BJ (cell line): Measurements from ENCODE around the gene LENG8. TPM values are rescaled to one million over a fixed set of nuclear protein-coding genes. Genes with fewer than 3 reads are reported as not detected.

Experiments used
- CTCF ChIA-PET: fragments of 350-600 bp; formaldehyde crosslinking; extraction: SDS; loops from one replicate; lab custom pipeline; 2021; ENCODE audit warnings: antibody characterized with exemption, inconsistent platforms; lab: Yijun Ruan, JAX
- POLR2A ChIA-PET: fragments of 300-600 bp; sonication (Branson Sonifier 250); formaldehyde crosslinking; extraction: SDS; loops from one replicate; lab custom pipeline; 2021; ENCODE audit warnings: antibody characterized with exemption; lab: Charles Lee
- DNase-seq: peaks from one replicate; pipeline ENCODE4 v3.0.0-alpha.2; 2011; ENCODE audit warnings: low read depth
- H3K27me3 ChIP-seq: 2 replicates; pipeline ENCODE4 v1.6.0; 2011; ENCODE audit warnings: low read length; ENCODE audit not compliant: control insufficient read depth, insufficient read depth
- H3K36me3 ChIP-seq: 2 replicates; pipeline ENCODE4 v1.5.1; 2011; ENCODE audit warnings: low read length; ENCODE audit not compliant: control insufficient read depth, insufficient read depth
- H3K4me3 ChIP-seq: 2 replicates; pipeline ENCODE4 v1.5.1; 2011; ENCODE audit warnings: low read depth, mild to moderate bottlenecking, control low read depth, low read length
- polyA plus RNA-seq: library from polyadenylated mRNA; depleted of rRNA; stranded (reverse); fragments of >200 nt; gene quantifications from 2 replicates; pipeline ENCODE4 v1.2.3, GENCODE V29; 2011
- TF ChIP-seq, protein P1 (sequence below): IDR thresholded peaks from 2 replicates; pipeline ENCODE4 v1.5.1; 2011; ENCODE audit warnings: low read depth, mild to moderate bottlenecking, control low read depth, inconsistent platforms, low read length, moderate library complexity; ENCODE audit not compliant: insufficient read depth

Gene LENG8
- polyA plus RNA-seq, 1 experiment = 39.5 TPM

DNA sequence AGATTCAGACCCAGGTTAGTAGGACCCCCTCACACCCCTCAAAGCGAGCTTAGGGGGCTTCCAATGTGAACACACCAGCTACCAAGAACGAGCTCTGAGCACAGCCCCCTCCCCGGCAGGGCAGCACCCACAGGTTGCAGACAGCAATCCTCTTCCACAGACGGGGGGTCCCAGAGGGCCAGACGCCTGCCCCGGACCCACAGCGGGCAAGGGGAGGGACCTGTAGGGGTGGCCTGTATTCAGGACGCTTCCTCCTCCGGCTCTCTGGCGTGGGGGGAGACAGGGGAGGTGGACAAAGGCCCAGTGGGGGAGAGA lies 29.0 kb upstream of the LENG8 start:
- ChIA-PET POLR2A (no interaction called here), CTCF (interaction anchor here (0.6 kb wide), 1 partner anchor 597 kb away, joined by 3 read pairs; no protein-coding TSS in a partner anchor)
- no peaks in the 10 kb centered on the region for H3K36me3 ChIP-seq
- H3K27me3 ChIP-seq = peaks cover 20% of the 10 kb centered on the region
- TF ChIP-seq, protein P1, sequence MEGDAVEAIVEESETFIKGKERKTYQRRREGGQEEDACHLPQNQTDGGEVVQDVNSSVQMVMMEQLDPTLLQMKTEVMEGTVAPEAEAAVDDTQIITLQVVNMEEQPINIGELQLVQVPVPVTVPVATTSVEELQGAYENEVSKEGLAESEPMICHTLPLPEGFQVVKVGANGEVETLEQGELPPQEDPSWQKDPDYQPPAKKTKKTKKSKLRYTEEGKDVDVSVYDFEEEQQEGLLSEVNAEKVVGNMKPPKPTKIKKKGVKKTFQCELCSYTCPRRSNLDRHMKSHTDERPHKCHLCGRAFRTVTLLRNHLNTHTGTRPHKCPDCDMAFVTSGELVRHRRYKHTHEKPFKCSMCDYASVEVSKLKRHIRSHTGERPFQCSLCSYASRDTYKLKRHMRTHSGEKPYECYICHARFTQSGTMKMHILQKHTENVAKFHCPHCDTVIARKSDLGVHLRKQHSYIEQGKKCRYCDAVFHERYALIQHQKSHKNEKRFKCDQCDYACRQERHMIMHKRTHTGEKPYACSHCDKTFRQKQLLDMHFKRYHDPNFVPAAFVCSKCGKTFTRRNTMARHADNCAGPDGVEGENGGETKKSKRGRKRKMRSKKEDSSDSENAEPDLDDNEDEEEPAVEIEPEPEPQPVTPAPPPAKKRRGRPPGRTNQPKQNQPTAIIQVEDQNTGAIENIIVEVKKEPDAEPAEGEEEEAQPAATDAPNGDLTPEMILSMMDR = no peak
- no peak overlapping the region for H3K4me3 ChIP-seq
- no peak for DNase-seq

DNA sequence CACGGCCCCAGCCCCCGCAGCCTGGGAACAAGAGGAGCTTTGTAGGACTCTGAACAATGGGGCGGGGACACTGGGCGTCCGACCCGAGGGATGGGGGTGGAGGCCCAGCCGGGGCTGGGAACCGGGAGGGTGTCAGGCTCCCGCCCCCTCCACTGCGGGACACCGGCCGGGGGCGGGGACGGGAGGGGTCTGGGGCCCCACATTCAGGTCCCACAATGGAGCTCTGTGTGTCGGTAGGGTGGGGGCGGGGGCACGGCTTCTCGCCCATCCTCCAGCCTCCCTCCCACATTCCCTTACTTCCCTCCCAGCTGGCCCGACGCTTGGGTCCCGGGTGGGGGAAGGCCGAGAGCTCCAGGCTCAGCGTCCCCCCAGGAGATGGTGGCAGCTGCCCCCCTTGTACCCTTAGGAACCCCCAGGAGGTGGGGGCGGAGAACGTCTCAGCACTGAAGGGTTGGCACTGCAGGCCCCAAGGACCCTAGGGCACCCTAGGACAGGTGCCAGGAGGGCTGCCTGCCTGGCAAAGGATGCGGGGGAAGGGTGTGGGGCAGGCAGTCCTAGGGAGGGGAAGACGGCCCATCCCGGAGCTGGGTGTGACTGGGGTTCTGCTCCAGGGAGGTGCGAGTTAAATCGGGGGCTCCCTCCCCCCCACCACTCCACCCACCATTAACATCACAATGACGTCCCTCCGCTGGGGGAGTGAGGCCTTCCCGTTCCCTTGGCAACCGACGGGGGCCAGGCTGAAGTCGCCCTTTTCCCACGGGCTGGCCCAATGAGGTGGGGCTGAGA lies 28.4 kb upstream of the LENG8 start:
- TF ChIP-seq, protein P1 = no peak
- ChIA-PET POLR2A (no interaction called here), CTCF (interaction anchor here (0.6 to 1.5 kb wide), 2 partner anchors 18 to 598 kb away, joined by 3 to 7 read pairs; no protein-coding TSS in a partner anchor)
- no peaks in the 10 kb centered on the region for H3K36me3 ChIP-seq
- DNase-seq = no peak
- no peak overlapping the region for H3K4me3 ChIP-seq
- H3K27me3 ChIP-seq = peaks cover 20% of the 10 kb centered on the region

DNA sequence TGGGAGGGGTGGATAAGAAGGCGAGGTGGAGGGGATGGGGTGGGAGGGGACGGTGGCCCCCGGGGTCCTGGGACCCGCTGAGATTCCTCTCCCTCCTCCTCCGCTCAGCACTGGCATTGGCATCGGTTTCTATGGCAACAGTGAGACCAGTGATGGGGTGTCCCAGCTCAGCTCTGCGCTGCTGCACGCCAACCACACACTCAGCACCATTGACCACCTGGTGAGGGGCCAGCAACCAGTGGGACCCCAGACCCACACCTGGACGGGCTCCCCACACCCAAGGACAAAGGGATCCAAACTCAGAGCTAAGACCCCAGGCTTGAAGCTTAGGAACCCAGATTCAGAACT lies 27.9 kb upstream of the LENG8 start:
- TF ChIP-seq, protein P1 = no peak
- no peak for DNase-seq
- Histone ChIP-seq H3K27me3 (peaks cover 20% of the 10 kb centered on the region), H3K4me3 (no peak overlapping the region), H3K36me3 (no peaks in the 10 kb centered on the region)
- CTCF ChIA-PET = interaction anchor here (1.5 kb wide), 1 partner anchor 18 kb away, joined by 7 read pairs; no protein-coding TSS in a partner anchor
- POLR2A ChIA-PET = no interaction called here

DNA sequence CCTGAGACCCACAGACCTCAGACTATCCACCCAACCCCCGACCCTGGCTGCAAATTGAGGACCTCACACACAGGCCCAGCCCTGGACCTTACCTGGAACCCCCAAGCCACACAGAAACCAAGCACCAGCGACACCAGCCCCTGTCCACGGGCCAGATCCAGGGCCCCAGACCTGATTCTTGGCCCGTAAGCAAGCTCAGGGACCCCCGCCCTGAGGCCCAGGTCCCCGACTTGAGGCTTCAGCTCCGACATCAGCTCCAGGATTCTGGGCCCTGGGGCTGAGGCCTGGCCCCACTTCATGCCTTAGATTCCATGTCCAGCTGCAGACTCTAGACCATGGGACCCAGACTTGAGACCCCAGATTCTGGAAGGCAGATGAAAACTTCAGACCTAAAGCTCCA lies 27.5 kb upstream of the LENG8 start:
- CTCF ChIA-PET = interaction anchor here (1.5 kb wide), 1 partner anchor 17 kb away, joined by 7 read pairs; no protein-coding TSS in a partner anchor
- no peak overlapping the region for H3K4me3 ChIP-seq
- H3K36me3 ChIP-seq = no peaks in the 10 kb centered on the region
- no peak for DNase-seq
- POLR2A ChIA-PET = no interaction called here
- peaks cover 21% of the 10 kb centered on the region for H3K27me3 ChIP-seq
- TF ChIP-seq, protein P1 = no peak

DNA sequence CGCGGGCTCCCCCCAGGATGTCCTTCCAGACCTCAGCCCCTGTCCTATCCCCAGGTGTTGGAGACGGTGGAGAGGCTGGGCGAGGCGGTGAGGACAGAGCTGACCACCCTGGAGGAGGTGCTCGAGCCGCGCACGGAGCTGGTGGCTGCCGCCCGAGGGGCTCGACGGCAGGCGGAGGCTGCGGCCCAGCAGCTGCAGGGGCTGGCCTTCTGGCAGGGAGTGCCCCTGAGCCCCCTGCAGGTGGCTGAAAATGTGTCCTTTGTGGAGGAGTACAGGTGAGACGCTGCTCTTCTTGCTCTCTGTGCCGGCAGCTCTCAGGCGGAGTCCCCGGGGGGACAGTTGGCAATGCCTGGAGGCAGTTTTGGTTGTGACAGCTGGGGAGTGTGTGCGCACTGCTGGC lies 26.9 kb upstream of the LENG8 start:
- Histone ChIP-seq H3K36me3 (no peaks in the 10 kb centered on the region), H3K4me3 (no peak overlapping the region), H3K27me3 (peaks cover 19% of the 10 kb centered on the region)
- TF ChIP-seq, protein P1 = no peak
- POLR2A ChIA-PET = no interaction called here
- DNase-seq = no peak
- CTCF ChIA-PET = no interaction called here
